GM21367 (cell line): ENCODE data around the gene RC3H1.
"Not testable (repeated sequence)": the region's sequence is repeated elsewhere in the genome, so short reads cannot be mapped to it uniquely, and the experiment has no call there.

ENCODE experiments used
- ATAC-seq: cut with Tn5 transposase; IDR thresholded peaks from one replicate; pipeline ENCODE4 v1.9.1; 2021; ENCODE audit not compliant: unreplicated experiment

The RC3H1 gene

DNA sequence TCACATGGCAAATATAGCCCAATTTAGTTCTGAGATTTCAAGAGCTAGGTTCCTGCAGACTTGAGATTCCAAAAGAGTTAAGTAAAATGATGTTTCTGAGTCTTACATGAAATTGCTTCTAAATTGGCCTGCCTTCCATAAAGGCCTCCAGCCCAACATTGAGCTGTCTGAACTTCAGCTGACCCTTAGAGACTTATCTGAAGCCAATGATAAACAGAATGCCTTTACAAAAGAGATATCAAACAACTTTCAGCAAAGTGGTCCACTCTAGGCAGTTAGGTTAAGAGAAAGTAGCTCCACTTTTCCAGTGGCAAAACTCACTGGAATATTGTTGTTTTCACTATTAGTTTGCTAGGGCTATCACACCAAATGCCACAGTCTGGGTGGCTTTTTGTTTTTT lies 6.3 kb upstream of the RC3H1 start:
- ATAC-seq = no peak

DNA sequence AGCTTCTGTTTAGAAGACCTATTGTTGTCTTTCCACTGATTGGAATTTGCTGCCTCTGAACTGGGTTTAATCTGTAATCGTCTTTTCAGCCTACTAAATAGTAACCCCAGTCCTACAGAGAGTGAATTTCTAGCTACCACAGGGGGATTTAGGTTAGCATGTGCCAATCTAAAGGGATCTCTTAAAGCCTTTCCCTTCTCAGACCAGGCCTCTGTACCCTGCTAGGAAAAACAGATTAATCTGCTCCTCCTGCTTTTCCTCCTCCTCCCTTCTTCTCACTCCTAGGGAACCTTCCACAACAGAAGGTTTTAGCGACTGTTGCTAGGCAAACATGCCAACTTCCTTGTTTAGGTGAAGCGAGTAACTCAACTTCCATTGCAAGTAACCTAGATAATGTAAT lies 1.3 kb upstream of the RC3H1 start:
- ATAC-seq = no peak

DNA sequence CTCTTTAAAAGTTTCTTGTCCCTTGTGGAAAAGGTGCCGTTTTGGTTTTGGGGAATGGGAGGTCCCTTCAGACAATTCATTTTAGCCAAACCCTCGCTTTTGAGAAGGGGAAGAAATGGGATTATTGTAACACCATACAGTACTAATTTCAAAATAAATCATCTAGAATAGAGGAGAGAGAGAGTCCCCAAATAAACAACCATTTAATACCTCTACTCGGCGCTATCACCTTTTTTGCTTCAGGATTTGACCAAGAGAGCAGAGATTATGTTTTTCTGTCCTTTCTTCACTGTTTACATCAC lies 770 bp upstream of the RC3H1 start:
- no peak for ATAC-seq

DNA sequence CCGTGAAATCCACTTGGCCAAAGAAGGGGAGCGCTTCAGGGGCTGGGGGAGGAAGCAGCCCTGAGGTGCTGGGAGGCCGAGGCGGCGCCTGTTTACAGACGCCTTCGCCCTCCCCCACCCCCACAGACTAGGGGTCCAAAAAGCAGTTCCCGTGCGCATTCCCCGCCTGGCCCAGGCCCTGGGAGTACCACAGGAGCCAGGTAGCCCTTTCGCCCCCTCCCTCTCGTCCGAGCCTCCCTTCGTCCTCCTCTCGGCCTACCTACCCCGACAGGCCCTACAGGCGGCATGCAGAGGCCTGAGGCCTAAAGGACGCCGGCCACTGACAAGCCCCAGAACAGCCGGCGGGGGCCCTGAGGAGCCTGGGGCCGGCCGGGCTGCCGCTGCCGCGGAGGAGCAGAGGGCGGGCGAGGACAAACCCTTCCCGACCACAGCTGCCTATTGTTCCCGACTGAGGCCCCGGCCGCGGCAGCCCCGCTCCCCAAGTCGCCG lies 522 bp downstream of the RC3H1 start:
- peak; percentile 34 for ATAC-seq

DNA sequence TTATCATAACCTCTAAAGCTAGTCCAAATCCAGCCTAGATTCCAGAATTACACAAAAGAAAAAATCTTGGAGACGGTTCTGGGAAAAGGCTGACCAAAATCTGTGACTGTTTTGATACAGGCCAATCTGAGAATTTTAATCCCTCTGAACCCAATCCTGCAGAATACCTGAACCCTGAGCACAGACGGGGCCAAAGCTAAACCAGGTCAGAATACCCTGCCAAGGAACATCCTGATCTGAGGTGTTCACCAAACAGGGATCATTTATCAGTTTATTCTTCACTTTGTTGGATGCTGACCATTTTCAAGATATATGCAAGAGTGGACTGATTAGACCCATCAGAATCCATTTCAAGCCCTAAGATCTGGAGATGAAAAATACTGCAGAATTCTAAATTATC lies 3.6 kb downstream of the RC3H1 start:
- ATAC-seq = no peak

DNA sequence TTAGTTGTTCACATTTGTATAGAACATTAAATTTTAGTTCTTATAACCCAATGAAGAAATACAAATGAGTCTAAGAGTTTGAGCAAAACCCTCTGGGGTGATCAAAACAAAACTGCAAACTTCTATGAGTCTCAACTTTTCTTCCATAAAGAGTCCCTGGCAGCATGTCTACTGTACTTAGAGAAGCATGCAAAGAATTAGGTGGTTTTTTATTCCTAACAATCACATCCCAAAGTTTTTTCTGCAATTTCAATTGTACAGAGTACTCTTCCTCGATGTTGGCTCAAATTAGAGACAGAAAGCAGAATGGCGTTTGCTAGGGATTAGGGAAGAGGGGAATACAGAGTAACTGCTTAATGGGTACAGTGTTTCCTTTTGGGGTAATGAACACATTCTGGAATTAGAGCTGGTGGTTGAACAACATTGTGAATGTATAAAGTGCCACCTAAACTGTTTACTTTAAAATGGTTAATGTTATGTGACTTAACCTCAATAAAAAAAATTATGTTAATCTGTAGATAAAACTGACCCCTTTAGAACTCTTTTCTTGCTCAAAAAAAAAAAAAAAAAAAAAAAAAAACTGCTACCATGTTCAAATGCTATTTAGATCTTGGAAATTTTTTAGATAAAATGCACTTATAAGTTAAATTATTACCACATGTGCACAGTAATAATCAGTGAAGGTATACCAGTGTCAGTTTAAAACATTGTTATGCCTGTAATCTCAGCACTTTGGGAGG lies 4.8 kb downstream of the RC3H1 start:
- no peak for ATAC-seq

DNA sequence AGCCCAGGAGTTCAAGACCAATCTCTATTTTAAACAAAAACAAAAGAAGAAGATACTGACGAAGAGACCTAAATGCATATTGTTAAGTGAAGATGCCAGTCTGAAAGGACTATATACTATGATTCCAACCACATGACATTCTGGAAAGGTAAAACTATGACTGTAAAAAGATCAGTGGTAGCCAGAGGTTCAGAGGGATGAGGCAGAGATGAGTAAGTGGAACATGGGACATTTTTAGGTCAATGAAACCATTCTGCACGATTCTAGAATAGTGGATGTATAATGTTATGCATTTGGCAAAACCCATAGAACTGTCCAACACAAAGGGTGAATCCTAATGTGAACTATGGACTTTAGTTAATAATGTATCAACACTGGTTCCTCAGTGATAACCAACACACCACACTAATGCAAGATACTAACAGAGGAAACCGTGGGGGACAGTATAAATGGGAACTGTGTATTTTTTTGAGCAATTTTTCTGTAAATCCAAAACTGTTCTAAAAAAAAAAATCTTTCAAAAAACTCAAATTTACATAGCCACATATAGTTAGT lies 8.2 kb downstream of the RC3H1 start:
- ATAC-seq = no peak

DNA sequence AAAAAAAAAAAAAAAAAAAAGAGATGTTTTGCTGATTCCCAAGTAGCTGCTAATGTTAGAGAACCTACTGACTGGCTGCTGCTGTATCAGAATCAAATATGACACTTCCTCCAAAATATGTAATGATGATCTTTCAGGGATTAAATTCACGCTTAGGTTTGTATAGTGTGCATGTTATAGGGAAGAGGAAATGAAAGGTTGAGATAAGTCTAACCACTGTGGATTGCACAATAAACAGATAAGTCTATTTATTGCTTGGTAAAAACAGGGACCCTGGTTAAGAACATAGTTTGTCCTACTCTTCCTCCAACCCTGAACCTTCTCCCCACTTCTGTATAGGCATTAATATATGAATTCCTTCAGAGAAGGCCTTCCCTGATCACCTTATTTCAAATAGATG lies 13.2 kb downstream of the RC3H1 start:
- ATAC-seq = no peak

DNA sequence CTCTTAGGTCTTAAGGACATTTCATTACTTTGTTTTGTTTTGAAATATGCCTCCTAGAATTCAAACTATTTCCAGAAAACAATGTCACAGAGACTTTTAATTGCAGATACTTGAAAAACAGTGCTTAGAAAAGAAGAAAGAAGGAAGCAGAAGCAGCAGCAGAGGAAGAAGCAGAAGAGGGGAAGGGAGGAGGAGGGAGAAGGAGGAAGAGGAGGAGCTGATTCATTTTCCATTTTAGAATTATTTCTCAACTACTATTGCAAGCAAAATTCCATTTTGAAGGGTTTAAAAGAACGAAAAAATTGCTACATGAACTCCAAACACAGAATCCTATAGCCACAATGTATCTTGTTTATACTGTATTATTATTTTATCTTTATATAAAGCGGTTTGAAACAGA lies 13.9 kb downstream of the RC3H1 start:
- ATAC-seq = no peak

DNA sequence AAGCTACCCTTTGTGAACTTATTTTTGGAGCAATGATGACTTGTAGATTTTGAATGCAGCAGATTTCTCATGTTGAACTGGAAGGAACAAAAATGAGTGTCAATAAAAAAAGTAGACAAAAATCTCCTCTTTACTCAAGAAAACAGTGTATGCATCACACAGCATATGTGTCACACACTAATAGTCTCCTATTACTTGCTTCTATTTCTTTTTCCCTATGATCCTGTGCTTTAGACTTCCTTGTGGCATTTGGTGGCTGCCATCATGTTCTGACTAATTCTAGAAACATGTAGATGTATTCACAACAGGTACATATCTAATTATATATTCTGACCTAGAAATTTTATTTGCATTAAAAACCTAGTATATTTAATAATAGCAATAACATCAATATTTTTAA lies 14.3 kb downstream of the RC3H1 start:
- no peak for ATAC-seq

DNA sequence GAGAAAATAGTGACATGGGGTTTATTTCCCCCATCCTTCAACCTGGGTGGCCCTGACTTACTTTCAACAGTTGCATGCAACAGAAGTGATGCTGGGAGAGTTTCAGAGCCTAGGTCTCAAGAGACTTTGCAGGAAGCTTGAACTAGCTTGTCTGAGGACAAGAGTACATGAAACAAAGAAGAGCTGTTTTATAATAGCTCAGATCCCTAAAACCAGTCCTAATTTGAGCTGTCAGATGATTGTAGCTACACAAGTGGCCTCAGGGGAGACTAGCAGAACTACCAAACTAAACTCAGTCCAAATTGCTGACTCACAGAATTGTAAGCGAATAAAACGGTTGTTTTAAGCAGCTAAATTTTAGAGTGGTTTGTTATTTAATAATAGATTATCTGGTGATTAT lies 17.1 kb downstream of the RC3H1 start:
- ATAC-seq = peak; percentile 96

DNA sequence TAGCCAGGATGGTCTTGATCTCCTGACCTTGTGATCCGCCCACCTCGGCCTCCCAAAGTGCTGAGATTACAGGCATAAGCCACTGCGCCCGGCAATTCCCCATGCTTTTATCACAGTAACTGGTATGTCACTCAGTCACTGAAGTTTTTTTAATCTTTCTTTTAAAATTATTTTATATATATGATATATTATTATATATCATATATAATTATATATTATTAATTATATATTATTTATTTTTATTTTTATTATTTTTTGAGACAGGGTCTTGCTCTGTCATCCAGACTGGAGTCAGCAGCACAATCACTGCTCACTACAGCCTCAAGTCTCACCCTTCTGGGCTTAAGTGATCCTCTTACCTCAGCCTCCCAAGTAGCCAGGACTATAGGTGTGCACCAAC lies 18.3 kb downstream of the RC3H1 start:
- ATAC-seq = no peak

DNA sequence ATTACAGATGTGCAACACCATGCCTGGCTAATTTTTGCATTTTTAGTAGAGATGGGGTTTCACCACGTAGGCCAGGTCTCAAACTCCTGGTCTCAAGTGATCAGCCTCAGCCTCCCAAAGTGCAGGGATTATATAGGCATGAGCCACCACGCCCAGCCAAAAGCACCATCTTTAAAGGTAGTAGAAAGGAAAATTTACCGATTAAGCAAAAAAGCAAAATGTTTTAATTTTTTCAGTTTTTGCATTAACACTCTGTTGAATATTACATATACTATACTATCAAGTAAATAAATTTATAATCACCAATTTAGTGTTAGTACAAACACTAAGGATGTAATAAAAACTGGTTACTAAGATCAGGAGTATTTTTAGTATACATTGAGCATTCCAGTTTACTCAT lies 20.6 kb downstream of the RC3H1 start:
- no peak for ATAC-seq

DNA sequence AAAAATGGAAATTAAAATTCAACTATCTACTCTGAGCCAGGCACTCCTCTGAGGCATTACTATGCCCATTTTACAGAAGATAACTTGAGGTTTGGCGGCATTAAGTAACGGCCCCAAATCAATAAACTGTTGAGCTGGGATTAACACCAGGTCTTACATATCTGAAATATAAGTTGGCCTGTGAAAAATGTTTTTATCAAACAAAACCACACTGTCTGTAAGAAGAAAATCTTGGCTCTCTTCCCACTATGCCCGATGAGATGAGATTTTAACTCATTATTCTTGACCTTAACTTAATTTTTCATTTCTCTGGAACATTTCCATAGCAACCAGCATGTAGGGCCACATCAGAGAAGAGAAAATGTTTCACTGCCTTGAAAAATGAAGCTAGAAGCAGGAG lies 21.8 kb downstream of the RC3H1 start:
- ATAC-seq = no peak

DNA sequence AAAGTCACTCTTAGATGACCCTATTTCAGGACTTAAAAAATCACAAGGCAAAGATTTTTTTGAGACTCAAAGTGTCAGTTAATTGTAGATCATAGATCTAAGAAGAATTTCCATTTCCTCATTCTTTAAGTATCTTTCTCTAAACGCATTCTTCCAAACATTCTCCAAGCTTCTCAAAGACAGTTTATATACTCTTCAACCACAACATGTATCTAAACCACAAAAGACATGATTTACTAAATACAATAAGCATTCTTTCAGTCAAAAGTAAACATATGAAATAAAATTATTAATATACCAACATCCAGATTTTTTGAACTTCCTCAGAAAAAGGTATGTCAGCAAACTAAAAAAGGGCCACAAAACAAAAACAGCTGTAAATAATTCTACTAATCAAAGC lies 24.4 kb downstream of the RC3H1 start:
- no peak for ATAC-seq

DNA sequence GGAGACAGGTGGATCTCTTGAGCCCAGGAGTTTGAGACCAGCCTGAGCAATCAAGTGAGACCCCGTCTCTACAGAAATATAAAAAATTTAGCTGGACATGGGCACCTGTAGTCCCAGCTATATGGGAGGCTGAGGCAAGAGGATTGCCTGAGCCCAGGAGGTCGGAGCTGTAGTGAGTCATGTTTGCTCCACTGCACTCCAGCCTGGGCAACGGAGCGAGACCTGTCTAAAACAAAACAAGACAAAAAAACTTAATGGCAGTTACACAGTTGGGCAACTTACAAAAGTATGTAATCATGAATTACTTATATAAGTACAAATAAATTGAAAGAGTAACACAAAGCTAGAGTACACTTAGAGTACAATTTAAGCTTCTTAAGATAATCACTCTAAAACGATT lies 25.2 kb downstream of the RC3H1 start:
- ATAC-seq = no peak

DNA sequence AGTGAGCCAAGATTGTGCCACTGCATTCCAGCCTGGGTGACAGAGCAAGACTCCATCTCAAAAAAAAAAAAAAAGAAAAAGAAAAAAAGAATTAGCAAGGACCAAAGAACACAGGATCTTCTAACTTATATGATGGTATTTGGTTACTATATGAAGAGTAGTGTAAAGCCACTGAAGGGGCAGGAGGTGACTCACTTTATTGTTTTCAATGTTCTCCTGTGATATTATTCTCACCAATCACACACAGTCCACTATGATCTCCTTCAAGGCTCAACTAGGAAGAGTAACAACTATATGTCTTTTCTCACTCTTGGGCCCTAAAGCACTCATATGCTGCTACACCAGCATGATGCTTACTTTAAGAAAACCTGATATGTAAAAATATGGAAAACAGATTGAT lies 26.7 kb downstream of the RC3H1 start:
- no peak for ATAC-seq

DNA sequence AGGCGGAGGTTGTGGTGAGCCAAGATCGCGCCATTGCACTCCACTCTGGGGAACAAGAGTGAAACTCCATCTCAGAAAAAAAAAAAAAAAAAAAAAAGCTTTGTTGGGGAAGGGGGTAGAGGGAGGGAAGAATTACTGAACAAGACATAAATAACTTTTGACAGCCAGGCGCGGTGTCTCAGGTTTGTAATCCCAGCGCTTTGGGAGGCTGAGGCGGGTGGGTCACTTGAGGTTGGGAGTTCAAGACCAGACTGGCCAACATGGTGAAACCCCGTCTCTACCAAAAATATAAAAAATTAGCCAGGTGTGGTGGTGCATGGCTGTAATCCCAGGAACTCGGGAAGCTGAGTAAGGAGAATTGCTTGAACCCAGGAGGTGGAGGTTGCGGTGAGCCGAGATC lies 28.2 kb downstream of the RC3H1 start:
- not testable (repeated sequence) for ATAC-seq

DNA sequence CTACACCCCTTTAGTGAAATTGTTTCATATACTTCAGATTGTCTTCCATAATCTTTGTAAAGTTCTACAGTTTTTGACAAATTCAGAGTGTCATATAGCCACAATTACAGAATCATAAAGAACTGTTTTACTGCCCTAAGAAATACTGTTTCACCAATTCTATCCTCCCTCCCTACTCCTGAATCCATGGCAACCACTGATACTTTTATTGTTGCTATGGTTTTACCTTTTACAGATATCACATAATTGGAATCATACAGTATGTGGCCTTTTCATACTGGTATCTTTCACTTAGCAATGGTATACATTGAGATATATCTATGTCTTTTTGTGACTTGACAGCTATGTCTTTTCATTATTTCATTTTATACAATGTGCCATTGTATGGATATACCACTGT lies 34.1 kb downstream of the RC3H1 start:
- ATAC-seq = no peak

DNA sequence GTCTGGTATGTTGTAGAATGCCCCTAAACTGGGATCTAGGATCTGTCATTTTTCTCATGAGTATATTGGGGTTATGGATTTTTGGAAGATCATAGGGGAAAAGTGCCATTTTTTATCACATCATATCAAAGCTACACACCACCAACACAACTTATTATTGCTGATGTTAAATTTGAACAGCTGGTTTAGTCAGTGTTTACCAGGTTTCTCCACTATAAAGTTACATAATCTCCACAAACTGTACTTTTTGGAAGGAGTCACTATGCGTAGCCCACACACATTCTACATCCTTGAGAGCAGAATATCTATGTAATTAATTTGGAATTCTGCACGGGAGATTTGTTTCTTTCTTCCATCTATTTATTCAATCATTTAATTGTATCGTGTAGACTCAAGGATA lies 35.2 kb downstream of the RC3H1 start:
- ATAC-seq = no peak

DNA sequence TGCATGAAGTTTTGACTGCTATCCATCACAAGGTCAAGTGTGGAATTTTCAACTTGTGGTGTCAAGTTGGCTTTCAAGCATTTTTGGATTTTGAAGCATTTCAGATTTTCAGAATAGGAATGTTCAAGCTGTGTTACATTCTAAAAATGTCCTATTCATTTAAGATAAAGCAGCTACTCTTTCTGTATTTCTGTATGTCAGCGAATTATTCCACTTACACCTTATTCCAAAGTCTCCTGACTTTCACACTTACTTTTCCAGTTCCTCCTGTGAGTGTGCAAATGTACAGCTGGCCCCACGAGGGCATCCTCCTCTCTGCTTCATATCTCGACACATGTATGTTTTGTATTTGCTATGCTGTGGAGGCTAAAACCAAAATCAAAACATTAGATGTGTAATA lies 51.9 kb downstream of the RC3H1 start:
- ATAC-seq = no peak

DNA sequence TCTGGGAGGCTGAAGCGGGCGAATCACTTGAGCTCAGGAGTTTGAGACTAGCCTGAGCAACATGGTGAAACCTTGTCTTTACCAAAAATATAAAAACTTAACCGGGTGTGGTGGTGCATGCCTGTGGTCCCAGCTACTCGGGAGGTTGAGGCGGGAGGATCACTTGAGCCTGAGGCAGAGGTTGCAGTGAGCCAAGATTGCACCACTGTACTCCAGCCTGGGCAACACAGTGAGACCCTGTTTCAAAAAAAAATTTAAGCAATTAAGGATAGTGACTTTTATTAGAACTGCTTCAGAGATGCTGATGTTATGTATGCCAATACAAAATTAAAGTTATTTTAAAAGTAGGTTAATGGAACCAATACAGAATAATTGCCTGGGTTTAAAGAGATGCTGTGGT lies 56.3 kb downstream of the RC3H1 start:
- not testable (repeated sequence) for ATAC-seq

DNA sequence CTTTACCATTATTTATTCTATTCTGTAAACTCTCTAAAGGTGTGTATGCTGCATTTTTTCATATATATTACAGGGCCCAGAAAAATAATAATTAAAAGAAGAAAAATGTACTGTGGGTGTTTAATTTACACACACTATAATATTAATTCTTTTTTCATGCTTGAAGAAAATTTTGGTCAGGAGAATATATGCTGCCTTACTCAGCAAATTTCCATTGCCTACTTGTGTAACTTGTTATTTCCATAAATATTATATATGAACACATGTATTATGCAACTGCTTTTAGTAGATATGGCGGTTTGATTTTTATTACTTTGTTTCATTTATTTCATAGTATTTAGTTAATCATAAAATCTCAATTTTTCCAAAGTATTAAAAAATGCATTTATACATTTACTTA lies 58.7 kb downstream of the RC3H1 start:
- ATAC-seq = no peak
